Psoas muscle (tissue), 8 donors: Measurements from ENCODE around the gene SLC7A14. TPM values are rescaled to one million over a fixed set of nuclear protein-coding genes. Genes with fewer than 3 reads are reported as not detected.

Experiments used
- ATAC-seq, 4 donors: fragments of 200-7000 bp; cut with Tn5 transposase; one replicate each; pipeline ENCODE4 v1.9.1; 2020; ENCODE audit warnings: moderate library complexity in 3 of 4, mild to moderate bottlenecking in 2 of 4
- DNase-seq, 2 donors: peaks; one replicate each; pipeline ENCODE4 v3.0.0-alpha.2; 2020
- H3K27ac ChIP-seq: fragments of 200-600 bp; one replicate; pipeline ENCODE4 v1.8.0; 2022
- H3K27me3 ChIP-seq, 3 donors: fragments of 200-600 bp in 1 of 3; one replicate each; pipeline versions ENCODE4 v1.6.1 to v1.8.0; 2013 to 2022; ENCODE audit warnings: low read length in 2 of 3, mild to moderate bottlenecking in 2 of 3, moderate library complexity in 1 of 3; ENCODE audit not compliant: insufficient read depth in 3 of 3
- H3K36me3 ChIP-seq, 2 donors: fragments of 200-600 bp in 1 of 2; one replicate each; pipeline versions ENCODE4 v1.6.1 to v1.8.0; 2013 to 2022; ENCODE audit warnings: low read depth in 1 of 2, mild to moderate bottlenecking in 1 of 2, moderate library complexity in 1 of 2; ENCODE audit not compliant: insufficient read depth in 1 of 2
- H3K4me1 ChIP-seq: fragments of 200-600 bp; one replicate; pipeline ENCODE4 v1.8.0; 2022
- H3K4me3 ChIP-seq: fragments of 200-600 bp; one replicate; pipeline ENCODE4 v1.8.0; 2022; ENCODE audit warnings: mild to moderate bottlenecking
- H3K9me3 ChIP-seq: fragments of 200-600 bp; one replicate; pipeline ENCODE4 v1.8.0; 2022
- CTCF ChIP-seq: fragments of 200-600 bp; IDR thresholded peaks from one replicate; pipeline ENCODE4 v1.8.0; 2022; ENCODE audit warnings: antibody characterized with exemption
- WGBS, 3 donors: extraction: QIAGEN DNeasy Blood & Tissue Kit; methylation state at CpG; one replicate each; pipeline versions ENCODE4 v1.1.6 to v1.1.7; 2013; 5-methylcytosine and 5-hydroxymethylcytosine counted together
- intact Hi-C, 2 donors: fragments of 100-400 bp; cut with DNase I; formaldehyde crosslinking; loops; one replicate each; pipeline versions ENCODE4 v1.11.0 to v1.14.2; 2022
- long read RNA-seq, 2 donors: library from polyadenylated mRNA; unstranded; transcript quantifications; one replicate each; pipeline ENCODE4 v2.0.0, GENCODE V29; 2021
- polyA plus RNA-seq, 3 donors: library from polyadenylated mRNA; stranded (reverse); fragments of 200-250 nt; gene quantifications; one replicate each; pipeline ENCODE4 v1.2.3, GENCODE V29; 2013
- total RNA-seq, 4 donors: library from RNA; stranded (reverse); fragmentation: NEBNext Ultra II Directional in 2 of 4; extraction: Animal tissue kit (Norgen Biotek cat#: 25700) in 2 of 4; gene quantifications; one replicate each; pipeline versions ENCODE4 v1.2.1 to v1.2.4, GENCODE V29; 2021 to 2023
- donor health status: healthy with polysubstance abuse.
- donor health status: DM: no; HTN: no; CAD: no; lungs with moderate emphysema.
- donor health status: Bipolar disorder and iron deficiency.
- donor health status: healthy.
- donor health status: DM: yes; HTN: yes; CAD: no.
- donor health status: DM: no; HTN: no; CAD: no.
- donor health status: DM: no; HTN: no; CAD: no.
- donor health status: DM: yes; HTN: yes; CAD: no.

SLC7A14 gene
- under 1 TPM in 1 of 4 donors, not detected in 3; 0.04 TPM for total RNA-seq
- polyA plus RNA-seq = under 1 TPM in 2 of 3 donors, not detected in 1; under 0.01 to 0.01 TPM
- long read RNA-seq, donor 1 = 0 reads
- long read RNA-seq, donor 2 = 0 reads

- H3K27ac ChIP-seq = no peak within 1 kb of the TSS
- H3K36me3 ChIP-seq = no peaks in the 10 kb centered on the region
- intact Hi-C loops = no loop called here
- ATAC-seq (no peak), DNase-seq (no peak)
- no peak for TF ChIP-seq CTCF
- no peaks in the 10 kb centered on the region for H3K9me3 ChIP-seq
- peaks cover 0 to 53% (median 11%) of the 10 kb centered on the region in 3 donors for H3K27me3 ChIP-seq
- WGBS, 3 donors = 5 to 13% (median 5%) methylated on average over 12 of the region's 12 CpGs
- H3K4me1 ChIP-seq = no peaks in the 10 kb centered on the region
- no peak within 1 kb of the TSS for H3K4me3 ChIP-seq
Measured at GRCh38 chr3:170585937-170586310, at the start of gene SLC7A14. Gene SLC7A14 (minus strand): TSS chr3:170586075. CDS start chr3:170526936, 59,139 bp downstream.

- WGBS, 3 donors = 53 to 58% (median 57%) methylated on average over 2 of the region's 2 CpGs
- DNase-seq (no peak), ATAC-seq (no peak)
- Histone ChIP-seq H3K9me3 (no peaks in the 10 kb centered on the region), H3K4me3 (no peak overlapping the region), H3K36me3 (no peaks in the 10 kb centered on the region), H3K4me1 (no peaks in the 10 kb centered on the region), H3K27me3 (no peaks in the 10 kb centered on the region), H3K27ac (no peak overlapping the region)
- intact Hi-C loops = no loop called here
- TF ChIP-seq CTCF = no peak
Measured at GRCh38 chr3:170635385-170635735, 49.5 kb upstream of the SLC7A14 start.

- TF ChIP-seq CTCF = no peak
- WGBS, 3 donors = 79 to 82% (median 80%) methylated on average over 3 of the region's 3 CpGs
- intact Hi-C loops = no loop called here
Measured at GRCh38 chr3:170634663-170635384, 48.9 kb upstream of the SLC7A14 start.

GRCh38 chr3:170633573-170633972 is 47.7 kb upstream of the SLC7A14 start:
- Histone ChIP-seq H3K4me1 (no peaks in the 10 kb centered on the region), H3K27me3 (no peaks in the 10 kb centered on the region), H3K9me3 (no peaks in the 10 kb centered on the region), H3K36me3 (no peaks in the 10 kb centered on the region), H3K27ac (no peak overlapping the region), H3K4me3 (no peak overlapping the region)
- intact Hi-C loops = no loop called here
- TF ChIP-seq CTCF = no peak
- DNase-seq (no peak), ATAC-seq (no peak)
- WGBS, 3 donors = 74 to 84% (median 75%) methylated on average over 4 of the region's 4 CpGs

More at GRCh38 chr3:170634663-170635384, 48.9 kb upstream of the SLC7A14 start:
- Histone ChIP-seq H3K4me3 (no peak overlapping the region), H3K27ac (no peak overlapping the region), H3K36me3 (no peaks in the 10 kb centered on the region), H3K9me3 (no peaks in the 10 kb centered on the region), H3K4me1 (no peaks in the 10 kb centered on the region), H3K27me3 (no peaks in the 10 kb centered on the region)
- DNase-seq (no peak), ATAC-seq (no peak)

GRCh38 chr3:170632780-170633179 is 46.9 kb upstream of the SLC7A14 start:
- Histone ChIP-seq H3K27me3 (no peaks in the 10 kb centered on the region), H3K4me1 (no peaks in the 10 kb centered on the region), H3K4me3 (no peak overlapping the region), H3K36me3 (no peaks in the 10 kb centered on the region), H3K27ac (no peak overlapping the region), H3K9me3 (no peaks in the 10 kb centered on the region)
- DNase-seq (no peak), ATAC-seq (no peak)
- WGBS, 3 donors = 74 to 84% (median 77%) methylated on average over 4 of the region's 4 CpGs
- intact Hi-C loops = no loop called here
- no peak for TF ChIP-seq CTCF
